Measurements from ENCODE around the gene TLCD3B. TPM values are rescaled to one million over a fixed set of nuclear protein-coding genes. Genes with fewer than 3 reads are reported as not detected.

TLCD3B gene
- polyA plus RNA-seq, 1 of the 3 experiments (the other 2 are of a cell fraction) = 3.8 TPM

DNA sequence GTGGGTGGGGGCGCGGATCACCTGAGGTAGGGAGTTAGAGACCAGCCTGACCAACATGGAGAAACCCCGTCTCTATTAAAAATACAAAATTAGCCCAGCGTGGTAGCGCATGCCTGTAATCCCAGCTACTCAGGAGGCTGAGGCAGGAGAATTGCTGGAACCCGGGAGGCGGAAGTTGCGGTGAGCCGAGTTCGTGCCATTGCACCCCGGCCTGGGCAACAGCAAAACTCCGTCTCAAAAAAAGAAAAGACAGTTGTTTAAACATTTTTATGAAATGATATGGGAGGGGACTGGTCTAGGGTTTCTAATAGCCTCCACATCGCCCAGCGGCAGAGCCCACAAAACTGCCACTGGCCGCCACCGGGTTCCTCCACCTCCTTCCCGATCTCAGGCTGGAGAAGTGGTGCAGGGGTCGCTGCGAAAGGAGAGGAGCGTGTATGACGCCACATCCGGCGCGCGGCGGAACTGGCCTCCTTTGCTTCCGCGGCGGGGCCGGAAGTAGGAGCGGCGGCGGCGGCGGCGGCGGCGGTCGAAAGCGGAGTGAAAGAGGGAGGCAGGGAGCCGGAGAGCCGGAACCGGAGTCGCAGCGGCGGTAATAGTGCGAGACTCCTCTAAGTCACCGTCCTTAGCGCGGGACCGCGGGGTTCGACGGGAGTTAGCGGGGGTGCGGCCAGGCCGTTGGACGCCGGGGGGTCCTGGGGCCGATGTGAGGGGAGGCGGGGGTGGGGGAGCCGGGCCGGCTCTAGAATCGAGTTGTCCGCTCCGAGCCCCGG is 44.6 kb upstream of the TLCD3B start, which contains the start of gene PPP4C (continued):
- TF ChIP-seq, protein P1, sequence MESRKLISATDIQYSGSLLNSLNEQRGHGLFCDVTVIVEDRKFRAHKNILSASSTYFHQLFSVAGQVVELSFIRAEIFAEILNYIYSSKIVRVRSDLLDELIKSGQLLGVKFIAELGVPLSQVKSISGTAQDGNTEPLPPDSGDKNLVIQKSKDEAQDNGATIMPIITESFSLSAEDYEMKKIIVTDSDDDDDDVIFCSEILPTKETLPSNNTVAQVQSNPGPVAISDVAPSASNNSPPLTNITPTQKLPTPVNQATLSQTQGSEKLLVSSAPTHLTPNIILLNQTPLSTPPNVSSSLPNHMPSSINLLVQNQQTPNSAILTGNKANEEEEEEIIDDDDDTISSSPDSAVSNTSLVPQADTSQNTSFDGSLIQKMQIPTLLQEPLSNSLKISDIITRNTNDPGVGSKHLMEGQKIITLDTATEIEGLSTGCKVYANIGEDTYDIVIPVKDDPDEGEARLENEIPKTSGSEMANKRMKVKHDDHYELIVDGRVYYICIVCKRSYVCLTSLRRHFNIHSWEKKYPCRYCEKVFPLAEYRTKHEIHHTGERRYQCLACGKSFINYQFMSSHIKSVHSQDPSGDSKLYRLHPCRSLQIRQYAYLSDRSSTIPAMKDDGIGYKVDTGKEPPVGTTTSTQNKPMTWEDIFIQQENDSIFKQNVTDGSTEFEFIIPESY (IDR thresholded peaks at IDR 0.05; ENCODE audit: borderline replicate concordance, low read depth) = no peak
- TF ChIP-seq FOXJ3 (CRISPR knock-in tag; IDR thresholded peaks at IDR 0.05) (no peak), JUND (IDR thresholded peaks at IDR 0.05) (no peak), RXRA (IDR thresholded peaks at IDR 0.05; ENCODE audit: borderline replicate concordance, low read depth) (no peak), NRF1 (IDR thresholded peaks at IDR 0.05; ENCODE audit: low read depth, low read length) (no peak), SIN3A (IDR thresholded peaks at IDR 0.05; ENCODE audit: borderline replicate concordance, low read depth, low read length) (peak; percentile 68; the same call in 1 of the 2 replicates), RCOR1 (IDR thresholded peaks at IDR 0.05; ENCODE audit: low read length) (no peak), GABPA (IDR thresholded peaks at IDR 0.05; ENCODE audit: low read depth) (peak; percentile 95), TEAD4 (IDR thresholded peaks at IDR 0.05; ENCODE audit: borderline replicate concordance, insufficient read depth) (no peak), SMC3 (IDR thresholded peaks at IDR 0.05; ENCODE audit: low read depth, low read length) (no peak), MXI1 (IDR thresholded peaks at IDR 0.05; ENCODE audit: low read depth, low read length) (0 out of 2 replicates have a peak, but pooled peaks have one; percentile 16)

DNA sequence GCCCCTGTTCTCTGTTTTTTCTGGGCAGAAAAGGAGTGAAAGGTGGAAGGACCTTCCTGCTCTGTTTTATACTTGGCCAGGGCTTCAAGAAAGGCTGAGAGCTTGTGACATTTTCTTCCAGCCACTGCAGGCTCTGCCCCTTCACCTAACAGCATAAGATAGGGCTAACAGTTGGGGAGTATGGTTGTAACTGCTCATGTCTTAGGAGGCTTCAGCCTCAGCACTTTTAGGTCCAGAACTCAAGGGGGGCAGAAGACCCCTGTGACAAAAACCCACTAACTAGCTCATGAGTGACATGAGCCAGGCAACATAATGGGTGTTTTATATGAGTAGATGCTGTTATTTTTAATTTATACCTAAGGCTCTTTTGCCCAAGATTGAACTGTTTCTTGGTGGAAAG is 39.4 kb upstream of the TLCD3B start:
- Histone ChIP-seq H3K4me3 (ENCODE audit: low read depth in 2 of 2, low read length in 1 of 2) (no peak overlapping the region), H3K27ac (ENCODE audit: low read depth in 2 of 2, low read length in 1 of 2) (peak overlapping the region in 1 of 2 experiments; percentile 8; a peak in 1 of 4 replicates), H3K9me2 (no peaks in the 10 kb centered on the region), H4K20me1 (ENCODE audit: insufficient read depth) (peaks cover 59% of the 10 kb centered on the region), H3K36me3 (replicated peaks in 1 of 2; ENCODE audit: control insufficient read depth in 1 of 2, insufficient read depth in 2 of 2, low read length in 1 of 2) (peaks cover 45 to 65% of the 10 kb centered on the region in 2 experiments), H3K27me3 (ENCODE audit: insufficient read depth) (no peaks in the 10 kb centered on the region), H3F3A (replicated peaks; ENCODE audit: insufficient read depth) (peaks cover 76% of the 10 kb centered on the region), H3K4me2 (peak overlapping the region; percentile 100), H3K9ac (no peak overlapping the region), H2AFZ (ENCODE audit: low read depth) (no peak overlapping the region), H3K9me3 (no peaks in the 10 kb centered on the region), H3K4me1 (ENCODE audit: control insufficient read depth in 1 of 2, insufficient read depth in 2 of 2, low read depth in 1 of 2, low read length in 1 of 2) (peaks cover 19 to 24% of the 10 kb centered on the region in 2 experiments), H3K79me2 (ENCODE audit: insufficient read depth) (peaks cover 70% of the 10 kb centered on the region)
- POLR2A ChIA-PET = interaction anchor here (0.6 kb wide), 1 partner anchor 21 kb away, joined by 3 read pairs; the partner anchor contains the start of gene TBX6
- no peak for TF ChIP-seq NRF1 (IDR thresholded peaks at IDR 0.05; ENCODE audit: low read depth, low read length)
- TF ChIP-seq RAD21 (IDR thresholded peaks at IDR 0.05; ENCODE audit: low read length) = no peak
- TF ChIP-seq YY1 (IDR thresholded peaks at IDR 0.05; ENCODE audit: low read depth) = no peak
- no peak for TF ChIP-seq TCF12 (IDR thresholded peaks at IDR 0.05)
- TF ChIP-seq, protein P2, sequence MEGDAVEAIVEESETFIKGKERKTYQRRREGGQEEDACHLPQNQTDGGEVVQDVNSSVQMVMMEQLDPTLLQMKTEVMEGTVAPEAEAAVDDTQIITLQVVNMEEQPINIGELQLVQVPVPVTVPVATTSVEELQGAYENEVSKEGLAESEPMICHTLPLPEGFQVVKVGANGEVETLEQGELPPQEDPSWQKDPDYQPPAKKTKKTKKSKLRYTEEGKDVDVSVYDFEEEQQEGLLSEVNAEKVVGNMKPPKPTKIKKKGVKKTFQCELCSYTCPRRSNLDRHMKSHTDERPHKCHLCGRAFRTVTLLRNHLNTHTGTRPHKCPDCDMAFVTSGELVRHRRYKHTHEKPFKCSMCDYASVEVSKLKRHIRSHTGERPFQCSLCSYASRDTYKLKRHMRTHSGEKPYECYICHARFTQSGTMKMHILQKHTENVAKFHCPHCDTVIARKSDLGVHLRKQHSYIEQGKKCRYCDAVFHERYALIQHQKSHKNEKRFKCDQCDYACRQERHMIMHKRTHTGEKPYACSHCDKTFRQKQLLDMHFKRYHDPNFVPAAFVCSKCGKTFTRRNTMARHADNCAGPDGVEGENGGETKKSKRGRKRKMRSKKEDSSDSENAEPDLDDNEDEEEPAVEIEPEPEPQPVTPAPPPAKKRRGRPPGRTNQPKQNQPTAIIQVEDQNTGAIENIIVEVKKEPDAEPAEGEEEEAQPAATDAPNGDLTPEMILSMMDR (IDR thresholded peaks at IDR 0.05) = no peak
- no peak for TF ChIP-seq JUND (IDR thresholded peaks at IDR 0.05)
- no peak for TF ChIP-seq EP300 (IDR thresholded peaks at IDR 0.05; ENCODE audit: borderline replicate concordance in 1 of 2, low read depth in 1 of 2, low read length in 1 of 2)
- no peak for TF ChIP-seq FOXJ3 (CRISPR knock-in tag; IDR thresholded peaks at IDR 0.05)
- no peak for TF ChIP-seq SMC3 (IDR thresholded peaks at IDR 0.05; ENCODE audit: low read depth, low read length)
- TF ChIP-seq POLR2AphosphoS5 (IDR thresholded peaks at IDR 0.05; ENCODE audit: low read depth, low read length) = no peak
- no peak for TF ChIP-seq RXRA (IDR thresholded peaks at IDR 0.05; ENCODE audit: borderline replicate concordance, low read depth)
- TF ChIP-seq MXI1 (IDR thresholded peaks at IDR 0.05; ENCODE audit: low read depth, low read length) = no peak
- no peak for TF ChIP-seq MEF2A (IDR thresholded peaks at IDR 0.05; ENCODE audit: borderline replicate concordance, low read depth)
- no peak for TF ChIP-seq NFIC (IDR thresholded peaks at IDR 0.05; ENCODE audit: borderline replicate concordance)
- no peak for TF ChIP-seq TEAD4 (IDR thresholded peaks at IDR 0.05; ENCODE audit: borderline replicate concordance, insufficient read depth)
- TF ChIP-seq, protein P3, sequence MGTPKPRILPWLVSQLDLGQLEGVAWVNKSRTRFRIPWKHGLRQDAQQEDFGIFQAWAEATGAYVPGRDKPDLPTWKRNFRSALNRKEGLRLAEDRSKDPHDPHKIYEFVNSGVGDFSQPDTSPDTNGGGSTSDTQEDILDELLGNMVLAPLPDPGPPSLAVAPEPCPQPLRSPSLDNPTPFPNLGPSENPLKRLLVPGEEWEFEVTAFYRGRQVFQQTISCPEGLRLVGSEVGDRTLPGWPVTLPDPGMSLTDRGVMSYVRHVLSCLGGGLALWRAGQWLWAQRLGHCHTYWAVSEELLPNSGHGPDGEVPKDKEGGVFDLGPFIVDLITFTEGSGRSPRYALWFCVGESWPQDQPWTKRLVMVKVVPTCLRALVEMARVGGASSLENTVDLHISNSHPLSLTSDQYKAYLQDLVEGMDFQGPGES (IDR thresholded peaks at IDR 0.05; ENCODE audit: low read depth, low read length) = no peak
- TF ChIP-seq, protein P4, sequence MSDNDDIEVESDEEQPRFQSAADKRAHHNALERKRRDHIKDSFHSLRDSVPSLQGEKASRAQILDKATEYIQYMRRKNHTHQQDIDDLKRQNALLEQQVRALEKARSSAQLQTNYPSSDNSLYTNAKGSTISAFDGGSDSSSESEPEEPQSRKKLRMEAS (IDR thresholded peaks at IDR 0.05; ENCODE audit: low read depth) = no peak
- TF ChIP-seq, protein P5, sequence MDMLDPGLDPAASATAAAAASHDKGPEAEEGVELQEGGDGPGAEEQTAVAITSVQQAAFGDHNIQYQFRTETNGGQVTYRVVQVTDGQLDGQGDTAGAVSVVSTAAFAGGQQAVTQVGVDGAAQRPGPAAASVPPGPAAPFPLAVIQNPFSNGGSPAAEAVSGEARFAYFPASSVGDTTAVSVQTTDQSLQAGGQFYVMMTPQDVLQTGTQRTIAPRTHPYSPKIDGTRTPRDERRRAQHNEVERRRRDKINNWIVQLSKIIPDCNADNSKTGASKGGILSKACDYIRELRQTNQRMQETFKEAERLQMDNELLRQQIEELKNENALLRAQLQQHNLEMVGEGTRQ (IDR thresholded peaks at IDR 0.05; ENCODE audit: borderline replicate concordance, low read depth, low read length) = no peak
- no peak for TF ChIP-seq EZH2phosphoT487 (IDR thresholded peaks at IDR 0.05; ENCODE audit: borderline replicate concordance, low read depth)
- CTCF ChIA-PET = interaction anchor here (1.4 to 1.9 kb wide), 3 partner anchors 9 to 39 kb away, joined by 4 to 8 read pairs (median 4); partner anchors contain the start of genes TBX6 and TLCD3B
- DNase-seq = no peak
